ENCODE data around the gene ZRANB1. TPM values are rescaled to one million over a fixed set of nuclear protein-coding genes. Genes with fewer than 3 reads are reported as not detected.
A peak's percentile ranks its signal among the peaks of the same experiment; 100 is the strongest.

Gene ZRANB1
- total and polyA plus RNA-seq, 4 donors, result 14.8 to 32.4 (median 22.1) TPM

- no peak for DNase-seq
- no peaks in the 10 kb centered on the region for H3K27me3 ChIP-seq (ENCODE audit: control insufficient read depth in 1 of 2, insufficient read depth in 2 of 2, low read length in 1 of 2)
- H3K4me1 ChIP-seq (ENCODE audit: control insufficient read depth in 1 of 2, insufficient read depth in 2 of 2, low read length in 2 of 2), result peaks cover 4 to 11% of the 10 kb centered on the region in 2 donors
- H3K27ac ChIP-seq (ENCODE audit: low read depth in 1 of 2, low read length in 2 of 2), result no peak overlapping the region
- H3K9me3 ChIP-seq (ENCODE audit: control insufficient read depth, low read length), result no peaks in the 10 kb centered on the region
- H3K4me3 ChIP-seq (ENCODE audit: low read length in 2 of 2), result no peak overlapping the region
- ATAC-seq (ENCODE audit: low FRiP score), result no peak
- intact Hi-C loops (cut with DNase I), result no loop called here
- WGBS, 2 donors, result 95 to 97% methylated on average over 5 of the region's 5 CpGs
- H3K36me3 ChIP-seq (ENCODE audit: control insufficient read depth in 1 of 2, insufficient read depth in 2 of 2, low read length in 1 of 2), result no peaks in the 10 kb centered on the region
Measured at GRCh38 chr10:124949543-124949942, 7.6 kb downstream of the ZRANB1 start.

- 91 to 95% methylated on average over 6 of the region's 6 CpGs for WGBS, 2 donors
- Histone ChIP-seq H3K9me3 (ENCODE audit: control insufficient read depth, low read length) (no peaks in the 10 kb centered on the region), H3K4me1 (ENCODE audit: control insufficient read depth in 1 of 2, insufficient read depth in 2 of 2, low read length in 2 of 2) (peaks cover 2 to 5% of the 10 kb centered on the region in 2 donors), H3K27ac (ENCODE audit: low read depth in 1 of 2, low read length in 2 of 2) (no peak overlapping the region), H3K4me3 (ENCODE audit: low read length in 2 of 2) (no peak overlapping the region), H3K27me3 (ENCODE audit: control insufficient read depth in 1 of 2, insufficient read depth in 2 of 2, low read length in 1 of 2) (no peaks in the 10 kb centered on the region), H3K36me3 (ENCODE audit: control insufficient read depth in 1 of 2, insufficient read depth in 2 of 2, low read length in 1 of 2) (no peaks in the 10 kb centered on the region)
- DNase-seq (no peak), ATAC-seq (ENCODE audit: low FRiP score) (no peak)
- intact Hi-C loops (cut with DNase I), result no loop called here
Measured at GRCh38 chr10:124952123-124952522, 10.2 kb downstream of the ZRANB1 start.

GRCh38 chr10:124953421-124953820, 11.5 kb downstream of the ZRANB1 start:
- Histone ChIP-seq H3K27ac (ENCODE audit: low read depth in 1 of 2, low read length in 2 of 2) (no peak overlapping the region), H3K4me1 (ENCODE audit: control insufficient read depth in 1 of 2, insufficient read depth in 2 of 2, low read length in 2 of 2) (peaks cover 0 to 2% of the 10 kb centered on the region in 2 donors), H3K36me3 (ENCODE audit: control insufficient read depth in 1 of 2, insufficient read depth in 2 of 2, low read length in 1 of 2) (no peaks in the 10 kb centered on the region), H3K4me3 (ENCODE audit: low read length in 2 of 2) (no peak overlapping the region), H3K9me3 (ENCODE audit: control insufficient read depth, low read length) (no peaks in the 10 kb centered on the region), H3K27me3 (ENCODE audit: control insufficient read depth in 1 of 2, insufficient read depth in 2 of 2, low read length in 1 of 2) (no peaks in the 10 kb centered on the region)
- no peak for ATAC-seq (ENCODE audit: low FRiP score)
- intact Hi-C loops (cut with DNase I), result no loop called here
- WGBS, 2 donors, result 49 to 75% methylated on average over 3 of the region's 3 CpGs
- no peak for DNase-seq

- intact Hi-C loops (cut with DNase I), result no loop called here
- no peaks in the 10 kb centered on the region for H3K27me3 ChIP-seq (ENCODE audit: control insufficient read depth in 1 of 2, insufficient read depth in 2 of 2, low read length in 1 of 2)
- no peak for DNase-seq
- H3K4me3 ChIP-seq (ENCODE audit: low read length in 2 of 2), result no peak overlapping the region
- no peaks in the 10 kb centered on the region for H3K36me3 ChIP-seq (ENCODE audit: control insufficient read depth in 1 of 2, insufficient read depth in 2 of 2, low read length in 1 of 2)
- H3K4me1 ChIP-seq (ENCODE audit: control insufficient read depth in 1 of 2, insufficient read depth in 2 of 2, low read length in 2 of 2), result peaks cover 0 to 2% of the 10 kb centered on the region in 2 donors
- H3K27ac ChIP-seq (ENCODE audit: low read depth in 1 of 2, low read length in 2 of 2), result no peak overlapping the region
- no peak for ATAC-seq (ENCODE audit: low FRiP score)
- WGBS, 2 donors, result 23 to 26% methylated on average over 7 of the region's 7 CpGs
- H3K9me3 ChIP-seq (ENCODE audit: control insufficient read depth, low read length), result no peaks in the 10 kb centered on the region
Measured at GRCh38 chr10:124955243-124955642, 13.3 kb downstream of the ZRANB1 start.

- H3K36me3 ChIP-seq (ENCODE audit: control insufficient read depth in 1 of 2, insufficient read depth in 2 of 2, low read length in 1 of 2), result no peaks in the 10 kb centered on the region
- peak overlapping the region in 1 of 2 donors; percentile 40 for H3K4me3 ChIP-seq (ENCODE audit: low read length in 2 of 2)
- no peaks in the 10 kb centered on the region for H3K27me3 ChIP-seq (ENCODE audit: control insufficient read depth in 1 of 2, insufficient read depth in 2 of 2, low read length in 1 of 2)
- no peak overlapping the region for H3K27ac ChIP-seq (ENCODE audit: low read depth in 1 of 2, low read length in 2 of 2)
- WGBS, 2 donors, result 14 to 22% methylated on average over 10 of the region's 10 CpGs
- ATAC-seq (ENCODE audit: low FRiP score) (no peak), DNase-seq (no peak)
- H3K9me3 ChIP-seq (ENCODE audit: control insufficient read depth, low read length), result no peaks in the 10 kb centered on the region
- intact Hi-C loops (cut with DNase I), result no loop called here
- peaks cover 0 to 2% of the 10 kb centered on the region in 2 donors for H3K4me1 ChIP-seq (ENCODE audit: control insufficient read depth in 1 of 2, insufficient read depth in 2 of 2, low read length in 2 of 2)
Measured at GRCh38 chr10:124955868-124956267, 13.9 kb downstream of the ZRANB1 start.

GRCh38 chr10:124956764-124957163, 14.8 kb downstream of the ZRANB1 start:
- WGBS, 2 donors, result 84 to 89% methylated on average over 1 of the region's 1 CpG
- DNase-seq (no peak), ATAC-seq (ENCODE audit: low FRiP score) (no peak)
- Histone ChIP-seq H3K36me3 (ENCODE audit: control insufficient read depth in 1 of 2, insufficient read depth in 2 of 2, low read length in 1 of 2) (no peaks in the 10 kb centered on the region), H3K4me3 (ENCODE audit: low read length in 2 of 2) (no peak overlapping the region), H3K27ac (ENCODE audit: low read depth in 1 of 2, low read length in 2 of 2) (no peak overlapping the region), H3K4me1 (ENCODE audit: control insufficient read depth in 1 of 2, insufficient read depth in 2 of 2, low read length in 2 of 2) (peaks cover 2 to 4% of the 10 kb centered on the region in 2 donors), H3K27me3 (ENCODE audit: control insufficient read depth in 1 of 2, insufficient read depth in 2 of 2, low read length in 1 of 2) (no peaks in the 10 kb centered on the region), H3K9me3 (ENCODE audit: control insufficient read depth, low read length) (no peaks in the 10 kb centered on the region)
- intact Hi-C loops (cut with DNase I), result no loop called here

GRCh38 chr10:124957404-124957947, 15.6 kb downstream of the ZRANB1 start:
- ATAC-seq (ENCODE audit: low FRiP score) (no peak), DNase-seq (no peak)
- Histone ChIP-seq H3K27me3 (ENCODE audit: control insufficient read depth in 1 of 2, insufficient read depth in 2 of 2, low read length in 1 of 2) (no peaks in the 10 kb centered on the region), H3K27ac (ENCODE audit: low read depth in 1 of 2, low read length in 2 of 2) (no peak overlapping the region), H3K36me3 (ENCODE audit: control insufficient read depth in 1 of 2, insufficient read depth in 2 of 2, low read length in 1 of 2) (no peaks in the 10 kb centered on the region), H3K9me3 (ENCODE audit: control insufficient read depth, low read length) (no peaks in the 10 kb centered on the region), H3K4me1 (ENCODE audit: control insufficient read depth in 1 of 2, insufficient read depth in 2 of 2, low read length in 2 of 2) (peaks cover 2 to 4% of the 10 kb centered on the region in 2 donors), H3K4me3 (ENCODE audit: low read length in 2 of 2) (no peak overlapping the region)
- WGBS, 2 donors, result 91 to 95% methylated on average over 7 of the region's 7 CpGs
- intact Hi-C loops (cut with DNase I), result no loop called here

- peaks cover 0 to 4% of the 10 kb centered on the region in 2 donors for H3K4me1 ChIP-seq (ENCODE audit: control insufficient read depth in 1 of 2, insufficient read depth in 2 of 2, low read length in 2 of 2)
- H3K9me3 ChIP-seq (ENCODE audit: control insufficient read depth, low read length), result no peaks in the 10 kb centered on the region
- no peak for DNase-seq
- no peaks in the 10 kb centered on the region for H3K36me3 ChIP-seq (ENCODE audit: control insufficient read depth in 1 of 2, insufficient read depth in 2 of 2, low read length in 1 of 2)
- no peak overlapping the region for H3K27ac ChIP-seq (ENCODE audit: low read depth in 1 of 2, low read length in 2 of 2)
- 96 to 99% methylated on average over 3 of the region's 3 CpGs for WGBS, 2 donors
- no peak for ATAC-seq (ENCODE audit: low FRiP score)
- no peaks in the 10 kb centered on the region for H3K27me3 ChIP-seq (ENCODE audit: control insufficient read depth in 1 of 2, insufficient read depth in 2 of 2, low read length in 1 of 2)
- intact Hi-C loops (cut with DNase I), result no loop called here
- no peak overlapping the region for H3K4me3 ChIP-seq (ENCODE audit: low read length in 2 of 2)
Measured at GRCh38 chr10:124959564-124959963, 17.6 kb downstream of the ZRANB1 start.

- Histone ChIP-seq H3K36me3 (ENCODE audit: control insufficient read depth in 1 of 2, insufficient read depth in 2 of 2, low read length in 1 of 2) (no peaks in the 10 kb centered on the region), H3K27me3 (ENCODE audit: control insufficient read depth in 1 of 2, insufficient read depth in 2 of 2, low read length in 1 of 2) (no peaks in the 10 kb centered on the region), H3K4me1 (ENCODE audit: control insufficient read depth in 1 of 2, insufficient read depth in 2 of 2, low read length in 2 of 2) (peaks cover 0 to 4% of the 10 kb centered on the region in 2 donors), H3K4me3 (ENCODE audit: low read length in 2 of 2) (no peak overlapping the region), H3K27ac (ENCODE audit: low read depth in 1 of 2, low read length in 2 of 2) (no peak overlapping the region), H3K9me3 (ENCODE audit: control insufficient read depth, low read length) (no peaks in the 10 kb centered on the region)
- intact Hi-C loops (cut with DNase I), result no loop called here
- no peak for DNase-seq
- 36 to 43% methylated on average over 4 of the region's 4 CpGs for WGBS, 2 donors
- no peak for ATAC-seq (ENCODE audit: low FRiP score)
Measured at GRCh38 chr10:124961248-124961570, 19.3 kb downstream of the ZRANB1 start.

All from aorta (tissue), 5 donors.